HepG2 (cell line): ENCODE measurements around the gene PRR30. TPM values are rescaled to one million over a fixed set of nuclear protein-coding genes. Genes with fewer than 3 reads are reported as not detected.

ENCODE experiments used
- ATAC-seq: fragments of 200-7000 bp; cut with Tn5 transposase; 3 replicates; pipeline ENCODE4 v1.9.1; 2020; ENCODE audit warnings: mild to moderate bottlenecking, moderate library complexity
- BruUV-seq: library from RNA; stranded (reverse); fragments of 400-500 nt; replicated peaks from 2 replicates; lab custom pipeline; 2021; lab: Mats Ljungman, UMichigan
- CTCF ChIA-PET: fragments of 300-600 bp; formaldehyde crosslinking; extraction: SDS; loops from one replicate; lab custom pipeline; 2021; ENCODE audit warnings: low total read pairs, inconsistent platforms, low intra/inter-chr PET ratio; lab: Yijun Ruan, JAX
- POLR2A ChIA-PET: fragments of 350-600 bp; sonication (Branson Sonifier 250); formaldehyde crosslinking; loops from one replicate; lab custom pipeline; 2020; ENCODE audit warnings: antibody characterized with exemption, inconsistent platforms; lab: Yijun Ruan, JAX
- DNase-seq: peaks from one replicate; pipeline ENCODE4 v3.0.0-alpha.2; 2015; ENCODE audit warnings: low spot score
- FAIRE-seq: peaks from 3 replicates; lab custom pipeline; 2011; peaks lifted over from hg19 to GRCh38; lab: Jason Lieb, UNC
- H2AFZ ChIP-seq: one replicate; pipeline ENCODE4 v1.6.1; 2011; ENCODE audit warnings: low read length, inconsistent platforms
- H3K27ac ChIP-seq: fragments of 300-600 bp; 3 replicates; pipeline ENCODE4 v1.8.0; 2011; ENCODE audit warnings: mixed run types, mild to moderate bottlenecking, mixed read lengths, low read length, inconsistent platforms; ENCODE audit not compliant: insufficient read depth; ENCODE audit errors: extremely low read length
- H3K27me3 ChIP-seq, 2 experiments: fragments of 200-600 bp in 1 of 2; 2 replicates in 1 of 2; 3 replicates in 1 of 2; pipeline versions ENCODE4 v1.6.0 to v1.8.0; 2011; ENCODE audit warnings: low read length in 2 of 2, mild to moderate bottlenecking in 2 of 2, moderate library complexity in 2 of 2, inconsistent platforms in 1 of 2; ENCODE audit not compliant: insufficient read depth in 2 of 2, control insufficient read depth in 1 of 2
- H3K36me3 ChIP-seq, 2 experiments: fragments of 200-600 bp in 1 of 2; replicated peaks in 1 of 2; 2 replicates in 1 of 2; 3 replicates in 1 of 2; pipeline versions ENCODE4 v1.5.1 to v1.8.0; 2011; ENCODE audit warnings: low read length in 2 of 2, inconsistent platforms in 1 of 2; ENCODE audit not compliant: insufficient read depth in 2 of 2, control insufficient read depth in 1 of 2
- H3K4me1 ChIP-seq: 2 replicates; pipeline ENCODE4 v1.5.1; 2012; ENCODE audit warnings: low read length, inconsistent platforms; ENCODE audit not compliant: insufficient read depth
- H3K4me2 ChIP-seq: 2 replicates; pipeline ENCODE4 v1.6.0; 2011; ENCODE audit warnings: low read depth, low read length, inconsistent platforms
- H3K4me3 ChIP-seq, 3 experiments: fragments of 200-600 bp in 1 of 3; sonication (generic), shearing (Covaris generic) in 1 of 3; replicated peaks in 1 of 3; 2 replicates each; pipeline ENCODE4 v1.5.1; 2011 to 2016; ENCODE audit warnings: low read length in 3 of 3, inconsistent platforms in 2 of 3, low read depth in 2 of 3, mild to moderate bottlenecking in 2 of 3, control low read depth in 1 of 3, mixed read lengths in 1 of 3; ENCODE audit not compliant: insufficient read depth in 1 of 3
- H3K79me2 ChIP-seq: one replicate; pipeline ENCODE4 v1.6.1; 2011; ENCODE audit warnings: low read length, inconsistent platforms; ENCODE audit not compliant: insufficient read depth
- H3K9ac ChIP-seq: 2 replicates; pipeline ENCODE4 v1.6.0; 2011; ENCODE audit warnings: mild to moderate bottlenecking, low read depth, low read length, inconsistent platforms; ENCODE audit not compliant: insufficient read depth
- H3K9me3 ChIP-seq: 2 replicates; pipeline ENCODE4 v1.5.1; 2012; ENCODE audit warnings: mild to moderate bottlenecking, low read length
- H4K20me1 ChIP-seq: 2 replicates; pipeline ENCODE4 v1.6.0; 2011; ENCODE audit warnings: inconsistent platforms, mild to moderate bottlenecking, low read length, moderate library complexity; ENCODE audit not compliant: insufficient read depth
- BCL6 ChIP-seq: IDR thresholded peaks from 2 replicates; pipeline ENCODE4 v1.6.1; 2016; ENCODE audit warnings: missing genetic modification reagents, missing compliant biosample characterization
- CEBPB ChIP-seq: IDR thresholded peaks from 2 replicates; pipeline ENCODE4 v1.6.1; 2011; ENCODE audit warnings: low read depth, low read length, improper control_type of control experiment, borderline replicate concordance
- CEBPG ChIP-seq: IDR thresholded peaks from 2 replicates; pipeline ENCODE4 v1.6.1; 2016
- MXD1 ChIP-seq: sonication (generic); formaldehyde crosslinking; IDR thresholded peaks from 2 replicates; pipeline ENCODE4 v1.4.0; 2020; ENCODE audit warnings: mild to moderate bottlenecking, missing genetic modification reagents
- PAWR ChIP-seq: sonication (generic); formaldehyde crosslinking; IDR thresholded peaks from 2 replicates; pipeline ENCODE4 v1.4.0; 2020; ENCODE audit warnings: missing genetic modification reagents, mild to moderate bottlenecking, borderline replicate concordance
- SAP130 ChIP-seq: IDR thresholded peaks from 2 replicates; pipeline ENCODE4 v1.6.1; 2016; ENCODE audit warnings: low read depth
- THRA ChIP-seq: sonication (generic); formaldehyde crosslinking; IDR thresholded peaks from 2 replicates; pipeline ENCODE4 v1.4.0; 2020; ENCODE audit warnings: missing genetic modification reagents, borderline replicate concordance
- ZNF230 ChIP-seq: sonication (generic); formaldehyde crosslinking; IDR thresholded peaks from 2 replicates; pipeline ENCODE4 v1.4.0; 2020; ENCODE audit warnings: mild to moderate bottlenecking, missing genetic modification reagents
- ZNF558 ChIP-seq: sonication (generic); formaldehyde crosslinking; IDR thresholded peaks from 2 replicates; pipeline ENCODE4 v1.9.0; 2022; ENCODE audit warnings: mild to moderate bottlenecking, missing genetic modification reagents, borderline replicate concordance
- ZNF652 ChIP-seq: IDR thresholded peaks from 2 replicates; pipeline ENCODE4 v1.6.1; 2016; ENCODE audit warnings: low read depth, borderline replicate concordance
- WGBS: methylation state at CpG from one replicate; pipeline ENCODE4 v1.1.6; 2017; ENCODE audit warnings: low lambda C conversion rate; 5-methylcytosine and 5-hydroxymethylcytosine counted together
- in situ Hi-C: cut with HindIII; loops from 2 replicates; pipeline ENCODE4 v1.10.0; 2017; ENCODE audit warnings: low pct_unique_long_range_greater_than_20kb; ENCODE audit not compliant: extremely low pct_ligation_motif_present
- intact Hi-C: fragments of 100-400 bp; cut with micrococcal nuclease; formaldehyde crosslinking; loops from one replicate; pipeline ENCODE4 v1.10.0; 2022; ENCODE audit not compliant: unreplicated experiment
- polyA plus RNA-seq, 8 experiments: library from polyadenylated mRNA; depleted of rRNA in 3 of 8; stranded (reverse) in 7 of 8; unstranded in 1 of 8; fragments of >200 nt; fragmentation: Illumina TruSeq in 4 of 8; extraction: Trizol in 4 of 8; gene quantifications; 2 replicates each; pipeline versions ENCODE4 v1.2.1 to v1.2.3, GENCODE V29; 2011 to 2016; ENCODE audit warnings: low read depth in 4 of 8, missing spikeins in 1 of 8, mixed read lengths in 1 of 8; ENCODE audit not compliant: insufficient read depth in 1 of 8
- total RNA-seq, 5 experiments: library from RNA; depleted of rRNA; stranded (reverse); fragments of >200 nt; fragmentation: Illumina TruSeq; extraction: Trizol; gene quantifications; 2 replicates each; pipeline ENCODE4 v1.2.3, GENCODE V29; 2016; ENCODE audit warnings: low read depth in 1 of 5
- TF ChIP-seq, protein P1 (sequence below): sonication (generic); formaldehyde crosslinking; IDR thresholded peaks from 2 replicates; pipeline ENCODE4 v1.8.0; 2022; ENCODE audit warnings: missing genetic modification reagents, mild to moderate bottlenecking, moderate library complexity, borderline replicate concordance

Gene PRR30
- total and polyA plus RNA-seq, 2 of the 13 experiments (the other 11 are each of a cell fraction or from before 2014, with no cell fraction given), result not detected

DNA sequence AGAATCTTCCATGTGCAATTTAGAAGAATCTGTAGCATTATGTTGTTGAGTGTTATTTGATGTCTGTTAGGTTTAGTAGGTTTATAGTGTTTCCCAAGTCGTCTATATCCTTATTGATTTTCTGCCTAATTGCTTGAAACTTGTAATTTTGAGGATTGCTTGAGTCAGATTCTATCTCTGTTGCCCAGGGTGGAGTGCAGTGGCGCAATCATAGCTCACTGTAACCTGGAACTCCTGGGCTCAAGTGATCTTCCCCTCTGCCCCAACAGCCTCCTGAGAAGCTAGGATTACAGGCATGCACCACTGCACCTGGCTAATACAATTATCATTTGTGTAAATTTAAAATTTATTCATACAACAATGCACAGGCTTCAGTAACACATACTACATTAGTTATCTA is 6.5 kb upstream of the PRR30 start:
- CTCF ChIA-PET, result no interaction called here
- TF ChIP-seq CEBPB (peak; percentile 5; the same call in 1 of the 2 replicates), ZNF230 (no peak), CEBPG (CRISPR knock-in tag) (peak; percentile 25; the same call in 1 of the 2 replicates), MXD1 (CRISPR knock-in tag) (no peak)
- TF ChIP-seq, all 625 proteins: peak for 2
- peaks cover 35% of the 10 kb centered on the region for H3K4me1 ChIP-seq
- H4K20me1 ChIP-seq, result no peaks in the 10 kb centered on the region
- no peak for FAIRE-seq
- ATAC-seq, result no peak
- POLR2A ChIA-PET, result no interaction called here
- no peak overlapping the region for H3K4me2 ChIP-seq
- no TSS peak for BruUV-seq
- no peak overlapping the region for H3K27ac ChIP-seq
- H3K9ac ChIP-seq, result no peak overlapping the region
- H3K4me3 ChIP-seq, result no peak overlapping the region
- in situ Hi-C loops (no loop called here), intact Hi-C loops (no loop called here)
- no peaks in the 10 kb centered on the region for H3K79me2 ChIP-seq
- no peaks in the 10 kb centered on the region for H3K36me3 ChIP-seq
- H3K9me3 ChIP-seq, result no peaks in the 10 kb centered on the region
- H2AFZ ChIP-seq, result no peak overlapping the region
- WGBS, result 25% methylated on average over 2 of the region's 2 CpGs
- no peak for DNase-seq
- peaks cover 0 to 2% of the 10 kb centered on the region in 2 experiments; a peak in 2 of 5 replicates for H3K27me3 ChIP-seq

GRCh38 chr2:27143285-27143684 is 4.1 kb upstream of the PRR30 start:
- FAIRE-seq (no peak), ATAC-seq (no peak), DNase-seq (no peak)
- in situ Hi-C loops (no loop called here), intact Hi-C loops (no loop called here)
- no peak overlapping the region for H3K27ac ChIP-seq
- no peaks in the 10 kb centered on the region for H3K79me2 ChIP-seq
- no peak overlapping the region for H3K4me3 ChIP-seq
- POLR2A ChIA-PET, result no interaction called here
- 0% methylated on average over 1 of the region's 1 CpG for WGBS
- H3K9ac ChIP-seq, result no peak overlapping the region
- H2AFZ ChIP-seq, result peak overlapping the region; percentile 0
- no peaks in the 10 kb centered on the region for H3K9me3 ChIP-seq
- CTCF ChIA-PET, result no interaction called here
- BruUV-seq, result no TSS peak
- H3K4me1 ChIP-seq, result peaks cover 21% of the 10 kb centered on the region
- peaks cover 4 to 15% of the 10 kb centered on the region in 2 experiments; a peak in 4 of 5 replicates for H3K27me3 ChIP-seq
- H3K4me2 ChIP-seq, result no peak overlapping the region
- H3K36me3 ChIP-seq, result no peaks in the 10 kb centered on the region
- H4K20me1 ChIP-seq, result no peaks in the 10 kb centered on the region
- TF ChIP-seq PAWR (CRISPR knock-in tag), result no peak
- TF ChIP-seq SAP130 (CRISPR knock-in tag), result no peak
- no peak for TF ChIP-seq BCL6 (CRISPR knock-in tag)
- TF ChIP-seq ZNF652 (CRISPR knock-in tag), result no peak
- no peak for TF ChIP-seq THRA (CRISPR knock-in tag)
- TF ChIP-seq ZNF558 (CRISPR knock-in tag), result no peak
- TF ChIP-seq, protein P1, sequence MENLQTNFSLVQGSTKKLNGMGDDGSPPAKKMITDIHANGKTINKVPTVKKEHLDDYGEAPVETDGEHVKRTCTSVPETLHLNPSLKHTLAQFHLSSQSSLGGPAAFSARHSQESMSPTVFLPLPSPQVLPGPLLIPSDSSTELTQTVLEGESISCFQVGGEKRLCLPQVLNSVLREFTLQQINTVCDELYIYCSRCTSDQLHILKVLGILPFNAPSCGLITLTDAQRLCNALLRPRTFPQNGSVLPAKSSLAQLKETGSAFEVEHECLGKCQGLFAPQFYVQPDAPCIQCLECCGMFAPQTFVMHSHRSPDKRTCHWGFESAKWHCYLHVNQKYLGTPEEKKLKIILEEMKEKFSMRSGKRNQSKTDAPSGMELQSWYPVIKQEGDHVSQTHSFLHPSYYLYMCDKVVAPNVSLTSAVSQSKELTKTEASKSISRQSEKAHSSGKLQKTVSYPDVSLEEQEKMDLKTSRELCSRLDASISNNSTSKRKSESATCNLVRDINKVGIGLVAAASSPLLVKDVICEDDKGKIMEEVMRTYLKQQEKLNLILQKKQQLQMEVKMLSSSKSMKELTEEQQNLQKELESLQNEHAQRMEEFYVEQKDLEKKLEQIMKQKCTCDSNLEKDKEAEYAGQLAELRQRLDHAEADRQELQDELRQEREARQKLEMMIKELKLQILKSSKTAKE (CRISPR knock-in tag), result no peak
